ENCODE results near the gene AATK.

AATK gene

DNA sequence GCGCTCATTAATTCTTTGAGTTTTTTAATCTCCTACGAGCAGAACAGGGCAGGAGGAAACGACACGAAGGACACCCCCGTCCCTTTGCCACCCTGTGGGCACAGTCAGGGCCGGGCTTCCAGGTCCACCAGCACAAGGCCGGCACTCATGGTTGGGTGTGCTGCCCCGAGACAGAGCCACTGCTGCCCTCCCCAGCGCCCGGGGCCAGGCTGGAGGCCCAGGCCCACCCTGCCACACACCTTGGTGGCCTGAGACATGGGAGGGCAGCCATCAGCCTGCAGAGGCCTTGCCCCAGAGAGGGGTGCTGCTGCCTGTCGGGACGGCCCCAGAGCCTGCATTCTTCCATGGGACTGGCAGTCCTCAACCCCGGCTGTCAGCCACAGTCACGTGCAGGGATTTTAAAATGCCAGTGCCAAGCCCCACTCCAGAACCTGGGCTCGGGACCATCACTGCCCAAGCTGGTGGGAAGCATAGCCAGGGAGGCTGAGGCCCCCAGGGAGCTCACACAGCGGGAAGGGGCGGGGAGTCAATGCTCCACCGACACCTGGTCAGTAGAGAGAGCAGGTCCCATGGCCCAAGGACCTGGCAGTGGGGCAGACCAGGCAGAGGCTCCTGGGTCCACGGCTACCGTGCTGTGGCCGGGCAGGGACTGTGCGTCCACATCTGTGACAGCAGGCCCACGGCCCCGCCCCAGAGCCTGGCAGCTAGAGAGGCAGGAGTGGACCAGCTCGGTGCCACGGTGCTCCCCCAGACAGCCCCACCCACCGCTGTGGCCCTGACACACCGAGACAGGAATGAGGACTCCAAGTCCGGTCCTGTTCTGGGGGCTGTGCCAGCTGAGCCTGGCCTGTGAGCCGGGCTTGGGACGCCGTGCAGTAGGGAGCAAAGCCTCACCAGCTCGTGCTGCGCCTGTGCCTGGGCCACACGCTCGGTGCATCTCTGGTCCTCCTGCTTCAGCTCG, 29.2 kb upstream of the AATK start:
- DNase-seq: no peak

DNA sequence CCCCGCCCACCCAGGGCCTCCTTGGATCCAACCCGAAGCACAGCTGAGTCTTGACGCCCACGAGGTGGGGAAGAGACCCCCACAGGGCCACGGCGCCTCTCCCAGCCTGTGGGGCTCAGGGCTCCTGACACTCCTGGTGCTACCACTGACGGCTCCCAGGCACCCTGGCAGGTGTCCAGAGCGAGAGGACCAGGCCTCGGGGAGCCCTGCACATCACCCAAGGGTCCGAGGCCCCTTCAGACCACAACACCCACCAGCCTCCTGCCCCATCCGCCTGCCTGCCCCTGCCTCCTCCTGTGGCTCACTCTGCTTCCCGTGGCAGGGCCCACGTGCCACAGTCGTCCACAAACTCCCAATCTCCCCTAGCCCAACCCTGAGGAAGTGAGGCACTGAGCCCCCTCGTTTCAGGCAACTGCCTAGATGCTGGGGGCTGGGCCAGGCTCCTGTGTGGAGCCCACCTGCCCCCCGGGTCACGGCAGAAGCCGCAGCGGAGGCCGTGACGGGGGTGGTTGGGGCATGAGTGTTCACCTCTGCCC, 28.3 kb upstream of the AATK start:
- DNase-seq: no peak

DNA sequence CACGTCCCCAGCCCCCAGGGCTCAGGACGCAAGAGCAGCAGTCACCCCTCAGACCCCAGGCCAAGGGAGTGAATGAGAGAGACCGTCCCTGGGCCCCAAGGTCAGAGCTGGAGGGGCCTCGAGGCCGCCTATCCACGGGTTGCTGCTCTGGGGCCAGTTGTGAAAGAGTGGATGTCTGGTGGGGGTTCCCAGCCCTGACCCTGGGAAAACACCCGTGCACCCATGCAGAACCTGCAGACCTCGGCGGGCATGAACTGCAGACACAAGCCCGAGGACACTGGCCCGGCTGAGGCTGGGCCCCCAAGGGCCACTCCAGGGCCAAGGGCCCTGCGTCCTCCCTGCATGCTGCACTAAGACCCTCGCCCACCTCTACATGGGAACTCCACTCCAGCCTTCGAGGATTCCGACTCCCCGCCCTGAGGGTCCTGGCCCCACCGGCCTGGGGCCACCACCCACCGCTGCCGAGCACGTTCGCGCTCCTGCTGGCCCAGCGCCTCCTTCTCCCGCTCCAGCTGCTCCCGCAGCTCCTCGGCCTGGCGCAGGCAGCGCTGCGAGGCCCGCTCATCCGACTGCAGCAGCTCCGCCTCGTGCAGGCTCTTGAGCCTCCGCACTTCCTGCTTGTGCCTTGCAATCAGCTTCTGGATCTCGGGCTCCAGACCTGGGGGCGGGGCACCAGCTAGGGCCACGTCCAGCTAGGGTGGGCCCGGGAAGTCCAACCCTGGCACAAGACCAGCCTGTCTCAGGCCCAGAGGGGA, 27.6 kb upstream of the AATK start:
- no peak for DNase-seq

DNA sequence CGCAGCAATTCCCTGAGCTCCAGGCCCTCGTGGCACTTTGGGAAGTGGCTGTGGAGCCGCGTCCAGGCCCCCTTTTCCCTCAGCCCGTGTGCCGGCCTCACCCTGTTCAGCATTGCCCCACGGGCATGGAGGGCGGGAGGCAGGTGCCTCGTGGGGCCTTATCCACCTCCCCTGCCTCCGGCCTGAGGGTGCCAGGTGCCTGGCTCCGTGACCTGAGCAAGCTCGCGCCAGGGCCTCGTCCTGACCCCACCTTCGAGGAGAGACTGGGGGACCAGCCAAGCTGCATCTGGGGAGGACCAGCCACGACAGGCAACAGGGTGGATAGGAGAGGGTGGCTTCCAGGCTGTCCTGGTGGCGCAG, 27.0 kb upstream of the AATK start:
- no peak for DNase-seq

DNA sequence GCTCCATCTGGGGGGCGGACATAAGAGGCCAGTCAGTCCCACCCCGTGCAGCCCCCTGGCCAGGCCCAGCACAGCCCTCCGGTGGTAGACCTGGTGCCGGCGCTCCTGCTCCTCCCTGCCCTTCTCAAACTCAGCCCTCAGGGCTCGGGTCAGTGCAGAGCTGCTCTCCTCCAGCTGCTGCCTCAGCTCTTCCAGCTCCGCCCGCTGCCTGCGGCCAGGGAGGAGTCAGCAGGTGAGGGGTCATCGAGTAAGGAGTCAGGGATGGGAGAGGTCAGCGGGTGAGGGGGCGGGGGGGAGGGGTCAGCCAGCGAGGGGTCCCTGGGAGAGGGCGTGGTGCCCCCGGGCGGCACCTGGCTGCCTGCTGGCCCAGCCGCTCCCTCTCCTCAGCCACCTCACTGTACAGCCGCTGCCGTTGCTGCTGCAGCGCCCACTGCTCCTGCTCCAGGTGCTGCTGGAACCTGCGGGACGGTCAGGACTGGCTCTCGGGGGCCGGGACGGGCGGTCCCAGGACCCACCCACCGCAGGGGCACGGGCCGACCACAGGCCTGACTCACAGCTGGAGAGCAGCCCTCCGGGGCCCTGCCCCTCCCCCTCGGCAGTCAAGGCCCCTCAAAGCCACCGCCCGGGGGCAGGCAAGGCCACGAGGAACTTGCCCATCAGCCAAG, 26.5 kb upstream of the AATK start:
- DNase-seq: no peak

DNA sequence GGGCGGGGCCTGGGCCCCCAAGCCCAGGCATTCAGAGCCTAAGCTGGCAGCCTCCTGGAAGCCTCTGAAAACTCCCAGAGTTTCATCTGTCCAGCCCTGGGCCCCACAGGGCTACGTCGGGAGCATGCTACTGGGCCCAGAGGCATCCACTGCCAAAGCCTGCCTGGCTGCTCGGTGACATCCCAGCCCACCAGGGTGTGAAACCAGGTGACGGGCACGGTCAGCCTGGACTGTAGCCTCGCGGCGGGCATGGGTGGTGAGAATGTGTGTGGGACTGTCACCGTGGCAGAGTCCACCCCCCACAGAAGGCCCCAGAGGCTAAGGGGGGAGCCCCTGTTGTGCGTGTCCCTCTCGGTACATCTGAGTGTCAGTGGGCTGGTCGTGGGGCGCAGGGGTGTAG, 25.6 kb upstream of the AATK start:
- no peak for DNase-seq

DNA sequence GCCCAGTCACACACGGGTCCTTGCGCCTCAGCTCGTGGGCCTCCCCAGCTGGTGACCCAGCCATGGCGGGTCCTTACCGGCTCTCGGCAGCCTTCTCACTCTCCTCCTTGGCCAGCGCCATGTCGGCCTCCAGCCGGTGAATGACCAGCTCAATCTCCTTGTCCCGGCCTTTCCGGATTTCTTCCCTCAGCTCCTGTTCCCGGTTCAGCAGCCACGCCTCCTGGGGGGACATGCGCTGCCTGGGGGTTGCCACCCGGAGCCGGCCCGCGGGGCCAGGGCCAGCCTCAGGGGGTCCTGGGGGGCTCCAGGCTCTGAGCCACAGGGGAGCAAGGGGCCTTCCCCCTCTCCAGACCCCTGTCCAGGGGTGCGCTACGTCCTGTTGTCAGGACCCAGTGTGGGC, 25.1 kb upstream of the AATK start:
- no peak for DNase-seq

DNA sequence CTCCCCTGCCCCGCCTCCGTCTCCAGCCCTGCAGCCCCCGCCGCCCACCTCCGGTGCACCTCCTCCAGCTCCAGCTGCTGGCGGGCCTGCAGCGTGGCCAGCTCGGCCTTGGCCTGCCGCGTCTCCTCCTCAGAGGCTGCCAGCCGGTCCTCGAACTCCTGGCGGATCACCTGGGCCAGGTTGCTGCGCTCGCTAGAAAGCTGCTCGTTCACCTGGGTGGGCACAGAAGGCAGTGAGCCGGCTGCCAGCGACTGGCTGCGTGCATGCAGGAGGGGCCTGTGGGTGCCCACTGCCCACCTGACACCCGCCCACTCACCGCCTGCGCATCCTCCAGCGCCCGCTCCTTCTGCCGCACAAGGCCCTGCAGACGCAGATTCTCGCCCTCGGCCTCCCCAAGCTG, 24.6 kb upstream of the AATK start:
- no peak for DNase-seq

DNA sequence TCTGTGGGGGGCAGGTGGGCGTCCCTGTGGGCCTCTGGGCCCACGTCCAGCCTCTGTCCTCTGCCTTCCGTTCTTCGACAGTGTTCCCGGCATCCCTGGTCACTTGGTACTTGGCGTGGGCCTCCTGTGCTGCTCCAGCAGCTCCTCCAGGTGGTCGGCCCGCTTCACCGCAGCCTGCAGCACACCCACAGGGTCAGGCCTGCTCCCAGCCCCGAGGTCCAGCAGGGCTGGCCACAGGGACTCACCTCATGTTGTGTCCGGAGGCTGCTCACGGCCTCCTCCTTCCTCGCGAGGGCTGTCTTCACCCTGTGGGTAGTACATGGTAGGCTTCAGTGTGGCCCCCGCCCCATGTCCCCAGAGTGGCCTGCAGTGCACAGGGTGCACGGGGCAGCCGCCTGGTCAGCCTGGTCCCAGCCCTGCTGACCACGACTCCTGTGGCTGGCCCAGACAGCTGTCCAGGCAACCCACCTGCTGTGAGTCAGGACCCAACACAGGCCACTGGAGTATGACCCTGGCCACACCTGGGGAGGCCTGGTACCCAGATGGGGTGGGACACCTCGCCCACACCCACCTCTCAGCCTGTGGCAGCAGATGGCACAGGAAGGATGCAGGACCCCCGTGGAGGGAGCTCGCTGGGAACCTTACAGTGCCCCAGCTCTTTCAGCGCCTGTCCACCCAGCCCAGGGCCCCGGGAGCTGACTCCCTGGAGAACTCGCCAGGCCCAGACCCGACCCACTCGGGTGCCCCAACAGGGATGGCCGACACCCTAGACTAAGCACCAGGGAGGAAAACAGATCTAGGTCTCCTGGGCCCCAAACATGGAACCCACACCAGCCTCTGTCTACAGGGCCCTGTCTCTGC, 23.9 kb upstream of the AATK start:
- DNase-seq: no peak

DNA sequence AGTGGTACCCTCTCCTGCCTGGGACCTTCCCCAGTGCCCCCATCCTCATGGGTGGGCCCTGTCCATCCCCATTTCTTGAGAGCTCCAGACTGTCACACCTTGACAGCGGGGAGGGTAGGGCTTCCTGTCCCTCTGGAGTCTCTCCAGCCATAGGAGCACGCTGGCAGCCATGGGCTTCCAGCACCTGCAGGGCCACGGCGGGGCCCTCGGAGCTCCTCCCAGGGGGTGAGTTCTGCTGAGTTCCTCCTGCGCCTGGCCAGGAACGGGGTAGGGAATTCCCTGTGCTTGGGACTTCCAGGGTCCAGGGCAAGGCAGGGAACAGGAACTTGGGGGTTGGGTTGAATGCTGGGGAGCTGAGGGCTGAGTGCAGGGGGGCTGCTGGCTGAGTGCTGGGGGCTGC, 23.0 kb upstream of the AATK start:
- no peak for DNase-seq

DNA sequence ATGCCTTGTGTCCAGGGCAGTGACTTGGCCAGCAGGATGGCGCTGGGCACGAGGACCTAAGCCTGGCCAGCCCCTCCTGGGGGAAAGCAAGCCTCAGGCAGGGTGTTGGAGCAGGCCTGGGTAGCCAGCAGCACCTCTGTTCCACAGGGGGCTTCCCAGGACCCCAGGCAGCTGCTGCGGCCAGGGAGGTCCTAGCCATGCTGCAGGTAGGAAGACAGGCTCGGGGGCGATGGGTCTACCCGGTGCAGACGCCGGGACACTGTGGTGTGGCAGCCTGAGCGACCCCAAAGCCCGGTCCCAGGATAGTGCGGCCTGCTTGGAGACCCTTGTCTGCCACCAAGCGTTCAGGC, 22.4 kb upstream of the AATK start:
- DNase-seq: no peak

DNA sequence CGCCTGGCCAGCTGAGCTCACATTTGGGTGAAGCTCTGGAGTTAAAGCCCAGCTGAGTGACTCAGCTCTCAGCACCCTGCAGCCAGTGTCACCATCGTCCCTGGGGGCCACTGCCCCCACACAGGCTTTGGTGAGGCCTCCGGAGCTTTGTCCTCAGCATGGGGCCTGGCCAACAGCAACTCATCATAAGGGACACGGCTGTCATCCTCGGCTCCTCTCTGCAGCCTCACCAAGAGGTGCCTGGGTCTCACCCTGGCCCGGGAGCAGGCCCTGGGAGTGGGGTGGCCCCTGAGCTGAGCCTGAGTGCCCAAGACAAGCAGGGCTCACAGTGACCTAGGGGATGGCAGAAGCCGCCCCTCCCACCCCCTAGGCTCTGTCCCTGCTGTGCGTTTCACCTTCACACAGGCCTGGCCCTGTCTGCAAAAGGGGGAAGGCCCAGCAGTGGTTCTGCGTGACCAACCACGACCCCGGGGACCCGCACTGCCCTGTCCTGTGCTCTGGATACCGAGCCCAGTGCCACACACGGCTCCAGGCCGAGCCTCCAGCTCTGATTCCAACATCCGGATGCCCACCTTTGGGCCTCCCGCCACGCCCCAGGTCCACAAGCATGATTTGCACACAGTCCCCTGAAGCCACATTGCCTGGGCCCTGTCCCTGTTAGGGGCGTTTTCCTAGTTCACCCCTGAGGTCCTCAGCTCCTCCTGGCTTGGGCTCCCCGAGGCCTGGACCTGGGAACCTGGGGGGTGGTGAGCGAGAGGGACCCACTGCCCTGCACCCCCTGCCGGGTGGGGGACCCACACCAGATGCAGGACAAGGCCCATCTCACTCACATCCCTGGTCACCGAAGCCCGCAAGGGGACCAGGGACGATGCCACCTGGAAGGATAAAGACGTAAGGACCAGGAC, 21.8 kb upstream of the AATK start:
- no peak for DNase-seq

DNA sequence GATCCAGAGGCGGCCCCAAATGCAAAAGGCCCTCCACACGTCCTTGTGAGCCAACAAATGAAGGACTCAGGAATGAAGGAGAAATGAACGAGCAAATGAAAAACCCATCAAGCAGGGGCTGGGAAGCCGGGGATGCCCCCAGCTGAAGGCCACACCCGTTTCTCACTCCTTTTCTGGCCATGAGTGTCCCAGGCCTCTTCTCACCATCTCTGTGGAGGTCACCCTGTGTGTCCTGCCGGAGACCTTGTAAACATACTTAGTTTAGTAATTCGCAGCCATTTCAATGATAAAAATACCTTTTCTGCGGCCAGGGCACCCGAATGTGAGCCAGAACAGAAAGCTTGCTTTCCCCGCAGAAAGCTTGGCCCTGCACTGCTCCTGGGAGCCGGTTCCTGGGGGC, 21.1 kb upstream of the AATK start:
- no peak for DNase-seq

DNA sequence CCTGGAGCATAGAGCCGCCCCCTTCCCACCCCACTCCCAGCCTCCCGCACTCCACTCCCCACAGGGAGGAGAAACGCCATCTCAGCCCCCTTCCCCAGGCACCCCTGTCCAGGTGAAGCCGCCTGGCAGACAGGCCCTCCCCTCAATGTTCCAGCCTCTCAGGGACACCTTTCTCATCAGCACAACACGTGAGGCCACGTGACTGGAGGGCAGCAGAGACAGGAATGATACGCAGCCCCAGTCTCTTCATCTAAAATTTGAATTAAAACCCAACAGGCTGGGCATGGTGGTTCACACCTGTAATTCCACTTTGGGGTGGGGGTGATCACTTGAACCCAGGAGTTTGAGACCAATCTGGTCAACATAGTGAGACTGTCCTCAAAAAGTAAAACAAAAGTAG, 20.2 kb upstream of the AATK start:
- DNase-seq: no peak

DNA sequence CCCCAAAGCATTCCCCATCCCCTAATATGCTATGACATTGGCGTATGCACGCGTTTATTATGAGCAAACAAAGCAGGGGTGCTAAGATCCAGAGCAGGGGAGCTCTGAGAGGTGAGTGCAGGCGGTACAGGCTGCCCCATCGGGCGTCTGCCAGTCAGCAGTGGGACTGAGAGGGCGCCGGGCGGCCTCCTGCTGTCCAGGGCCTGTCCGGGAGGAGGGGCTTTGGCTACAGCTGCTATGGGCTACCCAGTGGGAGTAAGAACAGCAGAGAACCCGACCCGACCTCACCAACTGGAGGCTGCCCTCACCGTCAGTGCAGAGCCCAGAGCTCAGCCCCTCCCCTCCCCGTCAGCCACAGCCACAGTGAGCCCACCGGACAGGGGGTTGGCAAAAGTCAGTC, 18.5 kb upstream of the AATK start:
- DNase-seq: peak; percentile 49

DNA sequence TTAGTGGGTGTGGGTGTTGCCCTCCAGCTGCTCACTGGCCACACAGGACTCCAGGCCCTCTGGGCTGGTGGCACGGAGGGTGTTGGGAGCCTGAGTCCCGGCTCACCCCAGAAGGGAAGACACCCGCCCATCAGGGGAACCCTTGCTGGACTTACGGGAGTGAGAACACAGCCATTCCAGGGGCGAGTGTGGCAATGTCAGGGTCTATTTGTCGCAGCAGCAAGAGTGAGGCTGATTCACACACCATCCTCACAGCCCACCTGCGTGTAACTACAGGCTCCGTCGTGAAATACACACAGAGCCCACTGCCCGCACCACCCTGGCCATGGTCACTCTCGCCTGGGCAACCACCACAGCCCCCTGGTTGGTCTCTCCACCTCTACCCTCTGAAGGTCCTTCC, 17.8 kb upstream of the AATK start:
- DNase-seq: no peak

DNA sequence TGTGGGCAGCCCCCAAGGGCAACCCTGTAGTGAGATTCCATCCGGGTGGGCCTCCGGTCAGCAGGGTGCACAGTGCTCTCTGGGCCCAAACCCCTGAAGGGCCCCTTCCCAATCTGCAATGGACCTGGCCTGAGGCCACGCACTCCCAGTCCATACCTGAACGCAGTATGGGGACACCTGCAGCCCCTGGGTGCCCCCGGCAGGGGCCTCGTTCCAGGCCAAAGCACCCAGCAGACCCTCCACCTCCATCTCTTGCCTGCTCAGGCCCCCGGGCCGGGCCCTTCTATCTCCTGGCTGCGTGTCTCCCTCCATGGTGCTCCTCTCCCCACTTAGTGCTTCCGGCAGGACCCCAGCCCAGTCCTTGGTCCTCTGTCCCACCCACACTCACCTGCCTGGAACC, 17.3 kb upstream of the AATK start:
- DNase-seq: no peak

DNA sequence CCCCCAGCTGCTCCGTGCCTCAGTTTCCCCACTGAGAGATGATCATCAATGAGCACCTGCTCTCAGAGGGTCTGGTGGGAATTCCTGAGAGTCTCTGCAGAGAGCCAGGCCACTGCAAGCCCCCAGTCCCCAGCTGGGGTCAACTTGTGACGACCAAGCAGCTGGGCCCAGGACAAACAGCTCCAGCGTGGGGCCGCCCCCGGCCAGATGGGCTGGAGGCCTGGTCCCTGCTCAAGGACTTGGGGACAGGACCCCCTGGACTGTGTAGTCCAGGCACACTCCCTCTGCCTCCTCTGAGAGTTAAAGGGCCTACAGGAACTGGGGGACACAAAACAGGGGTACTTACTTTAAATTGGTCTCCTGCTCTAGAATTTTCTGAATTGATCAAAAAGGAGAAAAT, 16.6 kb upstream of the AATK start:
- no peak for DNase-seq

DNA sequence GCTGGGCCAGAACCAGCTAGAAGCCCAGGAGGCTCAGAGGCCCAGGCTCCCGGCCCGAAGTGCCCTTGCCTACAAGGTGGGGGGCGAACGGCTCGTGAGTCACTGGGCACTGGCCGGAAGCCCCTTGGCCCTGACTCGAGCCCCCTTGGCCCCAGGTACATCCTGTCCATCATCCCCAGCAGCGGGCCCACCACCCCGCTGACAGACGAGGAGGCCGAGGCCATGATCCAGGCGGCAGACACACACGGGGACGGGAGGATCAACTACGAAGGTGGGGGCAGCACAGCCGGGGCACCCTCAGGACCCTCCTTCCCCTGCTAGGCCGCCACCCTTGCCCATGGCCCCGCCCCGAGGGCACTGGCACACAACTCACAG, 15.8 kb upstream of the AATK start:
- DNase-seq: no peak

DNA sequence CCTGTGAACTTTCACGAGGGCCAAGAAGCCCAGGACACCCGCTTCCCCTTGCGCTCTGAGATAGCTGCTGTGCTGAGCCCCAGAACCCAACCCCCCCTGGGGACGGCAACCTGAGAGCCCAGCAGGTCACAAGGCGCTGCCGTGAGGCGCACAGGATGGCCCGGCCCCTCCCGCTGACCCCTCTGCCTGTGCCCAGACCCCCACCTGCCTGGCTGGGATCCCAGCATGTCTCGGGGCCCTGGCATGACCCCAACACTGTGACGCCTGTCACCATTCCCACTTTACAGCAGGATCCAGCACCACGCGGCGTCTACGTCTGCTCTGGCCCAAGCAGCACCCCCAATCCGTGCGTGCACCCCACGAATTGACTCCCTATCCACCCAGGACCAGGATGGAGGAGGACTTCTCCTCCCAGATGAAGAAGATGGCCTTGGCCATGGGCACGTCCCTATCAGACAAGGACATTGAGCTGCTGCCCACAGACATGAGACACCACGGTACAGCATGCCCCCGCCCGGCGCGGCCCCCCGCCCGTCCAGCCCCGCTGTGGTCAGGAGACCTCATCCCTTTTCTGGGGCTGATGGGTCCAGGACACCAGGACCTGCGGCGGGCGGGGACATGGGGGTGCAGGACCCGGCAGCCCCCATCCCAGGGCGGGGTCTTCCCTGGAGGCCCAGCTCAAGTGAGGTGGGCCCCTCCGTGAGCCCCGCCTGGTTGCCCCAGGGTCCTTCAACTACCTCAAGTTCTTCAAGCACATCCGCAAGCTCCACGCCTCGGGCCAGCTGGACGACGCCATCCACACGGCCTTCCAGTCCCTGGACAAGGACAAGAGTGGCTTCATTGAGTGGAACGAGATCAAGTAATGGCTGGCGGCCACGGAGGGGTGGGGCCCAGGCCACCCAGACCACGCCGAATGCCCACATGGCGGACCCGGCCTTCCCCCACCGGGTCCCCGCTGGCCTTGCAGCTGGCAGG, 15.1 kb upstream of the AATK start:
- DNase-seq: no peak
